GM04504 (cell line): ENCODE data around the gene UBE3A.

ENCODE experiments used
- DNase-seq: peaks from one replicate; pipeline ENCODE4 v3.0.0-alpha.2; 2012; ENCODE audit warnings: low read depth

UBE3A gene

DNA sequence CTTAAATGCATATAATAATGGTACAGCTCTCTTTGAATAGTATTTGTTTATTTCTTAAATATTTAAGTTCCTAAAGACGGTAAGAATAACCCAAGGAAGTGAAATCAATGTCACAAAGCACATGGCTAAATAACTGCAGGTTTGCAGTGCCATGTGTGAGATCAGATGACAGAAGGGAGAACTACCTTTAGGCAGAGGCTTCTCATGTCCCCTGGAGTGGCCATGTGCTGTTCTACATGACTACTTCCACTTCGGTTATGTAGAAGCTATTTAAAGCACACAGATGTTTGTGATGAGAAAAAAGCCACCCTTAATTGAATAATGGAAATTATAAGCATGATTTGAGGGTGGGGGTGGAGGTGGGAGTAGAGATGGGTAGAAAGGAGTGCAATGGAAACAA lies 109.1 kb downstream of the UBE3A start:
- no peak for DNase-seq

DNA sequence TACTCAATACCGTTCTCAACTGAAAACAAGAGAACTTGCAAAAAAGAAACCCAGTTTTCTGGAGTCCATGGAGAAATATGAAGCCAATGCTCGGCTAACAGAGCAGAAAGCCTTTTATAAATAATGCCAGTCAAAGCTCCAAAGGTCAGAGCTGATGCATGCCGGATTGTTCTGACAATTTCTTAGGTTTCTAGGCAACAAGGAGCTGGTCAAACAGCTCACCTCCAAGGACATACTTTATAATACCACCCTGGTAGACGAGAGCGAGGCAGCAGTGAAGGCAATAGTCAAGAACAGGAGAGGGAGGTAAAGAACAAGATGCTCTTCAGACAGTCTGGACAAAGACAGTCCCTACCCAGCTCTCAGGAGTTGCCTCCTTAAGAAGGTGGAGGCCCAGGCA lies 111.1 kb downstream of the UBE3A start:
- DNase-seq, result no peak

GRCh38 chr15:25325187-25325586 lies 113.6 kb downstream of the UBE3A start:
- DNase-seq, result no peak

DNA sequence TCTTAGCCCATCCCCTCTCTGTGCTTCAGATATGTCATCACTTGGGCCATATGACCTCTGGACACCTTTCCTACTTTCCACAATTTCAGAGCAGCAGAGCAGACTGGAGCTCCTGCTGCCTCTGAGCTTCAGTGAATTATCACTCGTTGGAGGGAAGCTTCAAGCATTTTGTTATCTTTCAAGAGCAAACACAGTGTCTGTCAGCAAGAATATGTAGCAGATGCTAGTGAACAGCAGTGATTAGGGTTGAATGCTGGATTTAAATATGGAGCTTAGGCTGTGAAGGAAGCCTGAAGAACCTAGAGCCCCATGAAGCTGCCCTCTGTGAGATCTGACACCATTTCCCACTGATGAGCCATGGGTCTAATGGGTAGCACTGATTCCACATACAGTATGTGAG lies 115.4 kb downstream of the UBE3A start:
- DNase-seq, result no peak

DNA sequence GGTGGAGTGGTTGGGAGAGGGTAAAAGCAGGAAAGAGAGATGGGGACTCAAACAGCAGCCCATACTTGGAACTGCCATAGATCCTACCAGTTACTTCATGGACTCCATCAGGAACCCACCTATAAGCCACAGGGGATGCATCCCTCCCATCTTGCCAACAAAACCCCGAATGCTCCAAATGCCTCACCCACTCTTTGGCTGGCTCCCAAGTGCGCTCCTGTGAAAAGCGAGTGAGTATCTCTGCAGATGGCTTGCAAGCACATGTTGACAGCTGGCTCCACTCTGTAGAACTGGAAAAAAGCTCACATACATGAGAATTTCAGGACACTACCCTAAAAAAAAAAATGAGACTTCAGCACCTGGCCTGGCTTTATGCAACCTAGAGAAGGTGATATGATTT lies 151.0 kb downstream of the UBE3A start:
- DNase-seq, result no peak
